Measurements from ENCODE around the gene HBP1.

DNA sequence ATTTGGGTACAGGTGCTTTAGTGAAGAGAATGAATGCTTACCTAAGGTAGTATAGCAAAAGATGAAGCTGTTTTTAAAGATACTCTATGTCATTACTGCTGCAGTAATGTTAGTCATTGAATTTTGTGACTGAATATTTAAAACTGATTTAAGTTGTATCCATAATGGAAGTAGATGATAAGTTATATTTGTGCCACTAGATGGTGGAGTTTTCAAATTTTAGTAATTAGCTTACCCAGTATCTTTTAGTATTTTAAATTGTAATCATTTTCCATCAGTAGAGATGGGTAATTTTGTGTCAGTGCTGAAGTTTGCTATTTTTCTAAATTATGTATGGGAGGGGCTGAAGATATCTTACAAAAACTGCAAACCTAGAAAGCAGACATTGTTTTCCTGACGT, 25.2 kb downstream of the HBP1 start:
- TF ChIP-seq, protein P1, sequence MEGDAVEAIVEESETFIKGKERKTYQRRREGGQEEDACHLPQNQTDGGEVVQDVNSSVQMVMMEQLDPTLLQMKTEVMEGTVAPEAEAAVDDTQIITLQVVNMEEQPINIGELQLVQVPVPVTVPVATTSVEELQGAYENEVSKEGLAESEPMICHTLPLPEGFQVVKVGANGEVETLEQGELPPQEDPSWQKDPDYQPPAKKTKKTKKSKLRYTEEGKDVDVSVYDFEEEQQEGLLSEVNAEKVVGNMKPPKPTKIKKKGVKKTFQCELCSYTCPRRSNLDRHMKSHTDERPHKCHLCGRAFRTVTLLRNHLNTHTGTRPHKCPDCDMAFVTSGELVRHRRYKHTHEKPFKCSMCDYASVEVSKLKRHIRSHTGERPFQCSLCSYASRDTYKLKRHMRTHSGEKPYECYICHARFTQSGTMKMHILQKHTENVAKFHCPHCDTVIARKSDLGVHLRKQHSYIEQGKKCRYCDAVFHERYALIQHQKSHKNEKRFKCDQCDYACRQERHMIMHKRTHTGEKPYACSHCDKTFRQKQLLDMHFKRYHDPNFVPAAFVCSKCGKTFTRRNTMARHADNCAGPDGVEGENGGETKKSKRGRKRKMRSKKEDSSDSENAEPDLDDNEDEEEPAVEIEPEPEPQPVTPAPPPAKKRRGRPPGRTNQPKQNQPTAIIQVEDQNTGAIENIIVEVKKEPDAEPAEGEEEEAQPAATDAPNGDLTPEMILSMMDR (IDR thresholded peaks at IDR 0.05): no peak
- TF ChIP-seq EP300 (IDR thresholded peaks at IDR 0.05): no peak
- TF ChIP-seq POLR2AphosphoS5 (IDR thresholded peaks at IDR 0.05): no peak

All from upper lobe of left lung (tissue), 4 donors.